GM23338 (cell line): ENCODE data around the gene OR6B3. TPM values are rescaled to one million over a fixed set of nuclear protein-coding genes. Genes with fewer than 3 reads are reported as not detected.

Source experiments
- ATAC-seq: fragments of 200-7000 bp; cut with Tn5 transposase; 3 replicates; pipeline ENCODE4 v1.9.1; 2020
- DNase-seq: peaks from one replicate; pipeline ENCODE4 v3.0.0-alpha.2; 2015; ENCODE audit warnings: low spot score
- H2AFZ ChIP-seq: fragments of 200-600 bp; sonication (generic); 2 replicates; pipeline ENCODE4 v1.8.0; 2016; ENCODE audit warnings: antibody characterized with exemption, mild to moderate bottlenecking, moderate library complexity
- H3F3A ChIP-seq: fragments of 200-600 bp; sonication (generic); replicated peaks from 2 replicates; pipeline ENCODE4 v1.8.0; 2017; ENCODE audit warnings: antibody characterized with exemption, mixed run types, low read depth
- H3K27ac ChIP-seq: fragments of 200-600 bp; sonication (generic); 2 replicates; pipeline ENCODE4 v1.6.1; 2016; ENCODE audit warnings: low read depth
- H3K27me3 ChIP-seq: fragments of 200-600 bp; sonication (generic); 2 replicates; pipeline ENCODE4 v1.8.0; 2016; ENCODE audit warnings: mild to moderate bottlenecking, mixed run types, moderate library complexity; ENCODE audit not compliant: insufficient read depth
- H3K36me3 ChIP-seq: fragments of 200-600 bp; sonication (generic); 2 replicates; pipeline ENCODE4 v1.8.0; 2016; ENCODE audit warnings: mild to moderate bottlenecking; ENCODE audit not compliant: insufficient read depth
- H3K4me1 ChIP-seq: fragments of 200-600 bp; sonication (generic); 2 replicates; pipeline ENCODE4 v1.8.0; 2016; ENCODE audit warnings: mild to moderate bottlenecking, moderate library complexity; ENCODE audit not compliant: insufficient read depth
- H3K4me2 ChIP-seq: fragments of 200-600 bp; sonication (generic); 2 replicates; pipeline ENCODE4 v1.7.1; 2017; ENCODE audit warnings: mixed run types
- H3K4me3 ChIP-seq: fragments of 200-600 bp; sonication (generic); 2 replicates; pipeline ENCODE4 v1.6.1; 2016; ENCODE audit warnings: mixed run types
- H3K79me2 ChIP-seq: fragments of 200-600 bp; sonication (generic); replicated peaks from 2 replicates; pipeline ENCODE4 v1.8.0; 2017; ENCODE audit warnings: mild to moderate bottlenecking; ENCODE audit not compliant: insufficient read depth
- H3K9me2 ChIP-seq: fragments of 200-600 bp; sonication (generic); 2 replicates; pipeline ENCODE4 v1.8.0; 2017; ENCODE audit not compliant: insufficient read depth
- H4K20me1 ChIP-seq: fragments of 200-600 bp; sonication (generic); replicated peaks from 2 replicates; pipeline ENCODE4 v1.8.0; 2017; ENCODE audit warnings: mild to moderate bottlenecking; ENCODE audit not compliant: insufficient read depth
- H3K27ac Mint-ChIP-seq: 2 replicates; pipeline ENCODE4 v1.8.0; 2020; ENCODE audit warnings: inconsistent platforms, mild to moderate bottlenecking, moderate library complexity, mixed read lengths
- H3K27me3 Mint-ChIP-seq: 3 replicates; pipeline ENCODE4 v1.8.0; 2022; ENCODE audit warnings: low read depth, mild to moderate bottlenecking, moderate library complexity, mixed read lengths, inconsistent platforms; ENCODE audit not compliant: insufficient read depth, poor library complexity
- H3K36me3 Mint-ChIP-seq: 3 replicates; pipeline ENCODE4 v1.8.0; 2021; ENCODE audit warnings: low read depth, mild to moderate bottlenecking, inconsistent platforms, moderate library complexity, mixed read lengths
- H3K4me1 Mint-ChIP-seq: 3 replicates; pipeline ENCODE4 v1.8.0; 2020; ENCODE audit warnings: mild to moderate bottlenecking, inconsistent platforms, mixed read lengths
- H3K4me3 Mint-ChIP-seq: 3 replicates; pipeline ENCODE4 v1.8.0; 2021; ENCODE audit warnings: moderate library complexity, mild to moderate bottlenecking, inconsistent platforms, mixed read lengths
- H3K9me3 Mint-ChIP-seq: 3 replicates; pipeline ENCODE4 v1.8.0; 2020; ENCODE audit warnings: moderate library complexity, mild to moderate bottlenecking, inconsistent platforms, mixed read lengths
- CREB1 ChIP-seq: fragments of 250-450 bp; sonication (Bioruptor Pico); IDR thresholded peaks from 2 replicates; pipeline ENCODE4 v1.5.0; 2020; ENCODE audit warnings: low read depth, mild to moderate bottlenecking, moderate library complexity
- CTCF ChIP-seq, 2 experiments: fragments of 200-600 bp in 1 of 2; sonication (generic) in 1 of 2; conservative IDR thresholded peaks; 2 replicates each; pipeline versions ENCODE4 v1.5.1 to v1.6.1; 2016 to 2017; ENCODE audit warnings: antibody characterized with exemption in 2 of 2, low read depth in 2 of 2, mild to moderate bottlenecking in 2 of 2, moderate library complexity in 1 of 2
- ETS1 ChIP-seq: IDR thresholded peaks from 2 replicates; pipeline ENCODE4 v1.6.1; 2016; ENCODE audit warnings: antibody characterized with exemption
- EZH2 ChIP-seq: fragments of 200-600 bp; sonication (generic); IDR thresholded peaks from one replicate; pipeline ENCODE4 v1.8.0; 2017; ENCODE audit warnings: antibody characterized with exemption, mild to moderate bottlenecking, low read depth; ENCODE audit not compliant: unreplicated experiment
- EZH2phosphoT487 ChIP-seq: fragments of 200-600 bp; sonication (generic); IDR thresholded peaks from one replicate; pipeline ENCODE4 v1.8.1; 2018; ENCODE audit warnings: antibody characterized with exemption; ENCODE audit not compliant: unreplicated experiment
- JUNB ChIP-seq: IDR thresholded peaks from one replicate; pipeline ENCODE4 v1.6.1; 2016; ENCODE audit warnings: antibody characterized with exemption; ENCODE audit not compliant: unreplicated experiment
- NANOG ChIP-seq: IDR thresholded peaks from 2 replicates; pipeline ENCODE4 v1.6.1; 2016; ENCODE audit warnings: antibody characterized with exemption, borderline replicate concordance
- POLR2AphosphoS5 ChIP-seq: IDR thresholded peaks from 2 replicates; pipeline ENCODE4 v1.6.1; 2016; ENCODE audit warnings: antibody characterized with exemption, low read depth
- REST ChIP-seq: IDR thresholded peaks from one replicate; pipeline ENCODE4 v1.6.1; 2018; ENCODE audit warnings: antibody characterized with exemption; ENCODE audit not compliant: unreplicated experiment
- ZNF114 ChIP-seq: fragments of 250-450 bp; sonication (Bioruptor Pico); IDR thresholded peaks from 2 replicates; pipeline ENCODE4 v1.5.0; 2020; ENCODE audit warnings: mild to moderate bottlenecking, moderate library complexity
- ZNF331 ChIP-seq: fragments of 250-450 bp; sonication (Bioruptor Pico); IDR thresholded peaks from 2 replicates; pipeline ENCODE4 v1.5.0; 2020; ENCODE audit warnings: low read depth, mild to moderate bottlenecking, moderate library complexity
- polyA plus RNA-seq: library from polyadenylated mRNA; unstranded; fragments of >200 nt; fragmentation: Nextera tagmentation; extraction: Ambion mirVana; gene quantifications from 2 replicates; pipeline ENCODE4 v1.2.1, GENCODE V29; 2016
- total RNA-seq: library from RNA; depleted of rRNA; stranded (reverse); fragments of >200 nt; shearing (Covaris generic); gene quantifications from 2 replicates; pipeline ENCODE4 v1.2.3, GENCODE V29; 2014

The OR6B3 gene
- total and polyA plus RNA-seq, 2 experiments from 2014 or later: not detected

GRCh38 chr2:240098349-240098748 lies 45.0 kb upstream of the OR6B3 start:
- Mint-ChIP-seq H3K9me3 (peaks cover 2% of the 10 kb centered on the region; the same call in 1 of the 3 replicates), H3K27me3 (peaks cover 8% of the 10 kb centered on the region), H3K4me3 (no peak overlapping the region), H3K27ac (no peak overlapping the region), H3K4me1 (peaks cover 9% of the 10 kb centered on the region), H3K36me3 (no peaks in the 10 kb centered on the region)
- Histone ChIP-seq H3K27me3 (peaks cover 17% of the 10 kb centered on the region), H3F3A (no peaks in the 10 kb centered on the region), H3K4me1 (peaks cover 17% of the 10 kb centered on the region), H3K4me2 (no peak overlapping the region), H3K36me3 (no peaks in the 10 kb centered on the region), H3K9me2 (0 out of 2 replicates have a peak, but pooled peaks cover 3% of the 10 kb centered on the region), H3K79me2 (no peaks in the 10 kb centered on the region), H3K27ac (no peak overlapping the region), H2AFZ (no peak overlapping the region), H3K4me3 (no peak overlapping the region), H4K20me1 (no peaks in the 10 kb centered on the region; the same call in 1 of the 2 replicates)
- DNase-seq (no peak), ATAC-seq (no peak)
- no peak for TF ChIP-seq JUNB
- no peak for TF ChIP-seq NANOG
- no peak for TF ChIP-seq EZH2

- H4K20me1 ChIP-seq: no peaks in the 10 kb centered on the region
- H3K9me2 ChIP-seq: no peaks in the 10 kb centered on the region
- Mint-ChIP-seq H3K36me3 (no peaks in the 10 kb centered on the region), H3K9me3 (peaks cover 6% of the 10 kb centered on the region; the same call in 1 of the 3 replicates), H3K4me1 (peaks cover 11% of the 10 kb centered on the region), H3K27ac (no peak overlapping the region), H3K27me3 (peaks cover 10% of the 10 kb centered on the region), H3K4me3 (peak overlapping the region; percentile 75)
- H3F3A ChIP-seq: no peaks in the 10 kb centered on the region
- no peaks in the 10 kb centered on the region for H3K79me2 ChIP-seq
- no peak overlapping the region for H3K27ac ChIP-seq
- peak; percentile 93 for ATAC-seq
- peak; percentile 76 for DNase-seq
- H2AFZ ChIP-seq: peak overlapping the region; percentile 97
- H3K4me2 ChIP-seq: peak overlapping the region; percentile 81
- peak overlapping the region; percentile 63 for H3K4me3 ChIP-seq
- peaks cover 17% of the 10 kb centered on the region for H3K4me1 ChIP-seq
- no peaks in the 10 kb centered on the region for H3K36me3 ChIP-seq
- peaks cover 17% of the 10 kb centered on the region for H3K27me3 ChIP-seq
- TF ChIP-seq CREB1 (CRISPR knock-in tag) (no peak), ZNF331 (CRISPR knock-in tag) (no peak), ETS1 (no peak), JUNB (no peak), EZH2 (no peak), EZH2phosphoT487 (no peak), POLR2AphosphoS5 (no peak), CTCF (conservative IDR thresholded peaks at IDR 0.05; ENCODE audit: low read depth in 2 of 2) (no peak), ZNF114 (no peak), REST (no peak)
These were observed 42.5 kb upstream of the OR6B3 start for GRCh38 chr2:240095556-240096523.
